NCI-H510A (cell line): Measurements from ENCODE around the gene ANKS1B.

Source experiments
- DNase-seq: peaks from one replicate; lab custom pipeline; 2025; lab: John Stamatoyannopoulos, UW

The ANKS1B gene

GRCh38 chr12:99573980-99574379, 410.8 kb downstream of the ANKS1B start:
- no peak for DNase-seq

DNA sequence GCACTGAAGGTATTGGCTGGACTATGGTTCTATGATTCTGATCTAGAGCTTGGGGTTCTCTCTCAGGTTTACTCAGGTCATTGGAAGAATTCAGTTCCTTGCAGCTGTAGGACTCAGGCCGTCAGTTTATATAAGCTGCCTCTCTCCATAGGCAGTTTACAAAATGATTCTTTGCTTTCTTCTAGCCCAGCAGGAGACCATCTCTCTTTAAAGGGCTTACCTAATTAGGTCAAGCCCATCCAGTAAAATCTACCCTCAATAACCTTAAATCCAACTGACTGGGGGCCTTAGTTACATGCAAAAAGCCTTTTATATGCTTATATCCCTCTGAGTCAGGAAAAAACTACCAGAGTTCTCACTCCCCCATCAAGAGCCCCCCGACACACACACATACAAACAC, 417.7 kb downstream of the ANKS1B start:
- DNase-seq, result no peak

DNA sequence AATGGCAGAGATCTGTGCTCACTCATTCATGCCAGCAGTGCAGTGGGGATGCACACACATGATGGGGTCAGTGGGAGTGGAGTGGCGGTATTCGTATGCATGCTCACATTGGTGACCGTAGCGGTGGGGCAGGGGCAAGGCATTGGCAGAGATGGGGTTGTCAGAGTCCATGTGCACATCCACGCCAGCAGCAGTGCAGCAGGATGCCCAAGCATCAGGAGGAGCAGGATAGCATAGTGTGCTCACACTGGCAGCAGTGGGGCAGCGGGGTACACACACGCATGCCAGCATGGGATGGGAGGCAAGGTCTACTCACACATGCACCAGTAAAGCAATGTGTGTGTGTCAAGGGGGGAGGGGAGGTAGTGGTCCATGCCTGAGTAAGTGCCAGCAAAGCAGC, 426.6 kb downstream of the ANKS1B start:
- DNase-seq, result no peak

GRCh38 chr12:99553461-99553860, 431.3 kb downstream of the ANKS1B start:
- no peak for DNase-seq

DNA sequence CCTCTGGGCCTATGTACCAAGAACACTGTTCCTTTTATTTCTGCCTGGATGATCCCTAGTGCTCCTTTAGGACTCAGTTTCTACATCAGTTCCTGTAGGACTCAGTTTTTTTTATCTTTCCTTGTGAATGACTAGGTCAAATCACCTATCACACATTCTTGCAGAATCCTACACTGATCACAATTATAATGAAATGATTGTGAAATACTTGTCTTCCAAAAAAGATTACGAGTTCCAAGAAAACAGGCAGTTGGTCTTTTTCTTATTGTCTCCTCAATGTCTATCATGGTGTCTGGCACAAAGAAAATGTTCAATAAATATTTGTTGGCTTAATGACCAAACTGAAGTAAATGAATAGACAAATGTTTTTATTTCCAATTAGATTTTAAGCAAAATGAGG, 432.7 kb downstream of the ANKS1B start:
- no peak for DNase-seq

GRCh38 chr12:99549651-99550050, 435.1 kb downstream of the ANKS1B start:
- no peak for DNase-seq

DNA sequence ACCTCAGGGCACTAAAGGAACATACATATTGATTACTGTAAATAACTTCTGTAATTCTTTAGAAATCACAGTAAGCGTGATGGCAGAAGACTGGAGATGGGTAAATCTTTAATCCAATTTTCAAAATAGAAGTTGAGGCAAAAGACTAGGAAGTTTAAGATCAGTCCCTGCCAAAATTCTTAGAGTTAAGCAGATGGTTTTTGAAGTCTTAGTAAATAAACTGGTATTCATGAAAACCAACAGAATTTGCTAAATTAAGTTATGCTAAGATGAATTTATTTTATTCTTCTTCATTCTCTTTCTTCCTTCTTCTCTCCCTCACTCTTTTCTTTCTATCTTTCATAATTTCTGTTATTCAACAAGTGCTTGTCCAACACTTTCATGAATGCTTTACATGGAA, 435.5 kb downstream of the ANKS1B start:
- no peak for DNase-seq

- DNase-seq, result no peak
Measured at GRCh38 chr12:99544457-99544856, 440.3 kb downstream of the ANKS1B start.

GRCh38 chr12:99529966-99530365, 454.8 kb downstream of the ANKS1B start:
- DNase-seq, result no peak

GRCh38 chr12:99528478-99528877, 456.3 kb downstream of the ANKS1B start:
- no peak for DNase-seq

GRCh38 chr12:99523853-99524252, 460.9 kb downstream of the ANKS1B start:
- DNase-seq, result no peak

- no peak for DNase-seq
Measured at GRCh38 chr12:99522456-99522855, 462.3 kb downstream of the ANKS1B start.

GRCh38 chr12:99521664-99522063, 463.1 kb downstream of the ANKS1B start:
- DNase-seq, result no peak

- DNase-seq, result no peak
Measured at GRCh38 chr12:99513066-99513465, 471.7 kb downstream of the ANKS1B start.

DNA sequence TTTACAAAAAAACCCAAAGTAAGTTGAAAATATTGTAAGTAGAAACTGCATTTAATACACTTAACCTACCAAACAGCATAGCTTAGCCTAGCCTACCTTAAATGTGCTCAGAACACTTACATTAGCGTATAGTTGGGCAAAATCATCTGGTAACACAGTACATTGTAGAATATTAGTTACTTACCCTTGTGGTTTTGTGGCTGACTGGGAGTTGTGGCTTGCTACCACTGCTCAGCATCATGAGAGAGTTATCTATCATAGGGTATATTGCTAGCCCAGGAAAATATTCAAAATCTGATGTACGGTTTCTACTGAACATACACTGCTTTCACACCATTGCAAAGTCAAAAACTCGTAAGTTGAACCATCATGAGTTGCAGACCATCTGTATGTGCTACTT, 478.9 kb downstream of the ANKS1B start:
- no peak for DNase-seq

- DNase-seq, result no peak
Measured at GRCh38 chr12:99498756-99499155, 486.0 kb downstream of the ANKS1B start.

DNA sequence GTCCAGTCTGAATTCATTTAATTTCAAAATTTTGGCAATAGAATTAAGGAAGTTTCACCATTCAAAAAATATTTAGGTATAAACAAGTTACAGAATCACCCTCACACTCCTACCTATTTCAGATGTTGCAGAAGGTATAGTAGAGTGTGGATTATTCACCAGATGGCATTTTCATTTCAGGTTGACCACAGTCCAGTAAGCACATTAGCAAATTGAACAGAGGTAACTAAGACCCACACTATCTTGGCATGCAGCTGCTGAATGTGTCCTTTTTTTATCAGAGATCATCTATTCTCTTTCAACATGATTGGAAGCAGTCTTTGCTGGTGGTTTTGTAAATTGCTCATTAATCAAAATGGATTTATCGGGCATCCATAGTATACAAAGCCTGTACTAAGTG, 488.9 kb downstream of the ANKS1B start:
- no peak for DNase-seq

DNA sequence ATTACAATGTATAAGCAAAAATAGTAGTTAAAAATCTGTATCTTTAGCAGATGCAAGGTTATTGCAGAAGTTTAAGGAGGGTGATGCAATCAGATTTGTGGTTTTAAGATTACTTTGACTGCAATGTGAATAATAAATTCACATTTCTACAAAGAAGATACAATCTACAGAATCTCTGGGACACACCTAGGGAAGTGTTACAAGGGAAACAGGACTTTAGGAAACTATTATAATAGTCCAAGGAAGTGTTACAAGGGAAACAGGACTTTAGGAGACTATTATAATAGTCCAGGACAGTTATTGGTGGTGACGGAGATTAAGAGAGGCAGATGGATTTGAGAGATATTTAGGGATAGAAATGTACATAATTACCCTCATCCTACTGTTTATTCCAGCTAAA, 491.5 kb downstream of the ANKS1B start:
- no peak for DNase-seq

DNA sequence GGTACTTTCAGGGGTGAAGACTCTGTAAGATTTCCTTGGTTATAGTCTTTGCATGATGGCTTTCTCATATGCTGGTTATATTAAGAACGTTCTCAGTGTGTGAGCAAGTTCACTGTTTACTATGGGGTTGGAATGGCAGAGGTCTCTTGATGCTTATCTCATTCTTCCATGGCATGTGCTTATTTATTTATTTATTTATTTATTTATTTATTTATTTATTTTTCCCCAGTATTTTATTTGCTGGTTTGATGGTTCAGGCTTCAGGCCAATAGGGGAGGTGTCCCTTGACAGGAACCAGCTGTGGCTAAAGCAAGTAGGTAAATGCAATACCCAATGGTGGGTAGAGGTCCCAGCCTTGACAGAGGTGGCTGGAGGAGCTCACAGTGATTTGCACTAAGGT, 498.5 kb downstream of the ANKS1B start:
- no peak for DNase-seq

- DNase-seq, result no peak
Measured at GRCh38 chr12:99479149-99479548, 505.6 kb downstream of the ANKS1B start.

DNA sequence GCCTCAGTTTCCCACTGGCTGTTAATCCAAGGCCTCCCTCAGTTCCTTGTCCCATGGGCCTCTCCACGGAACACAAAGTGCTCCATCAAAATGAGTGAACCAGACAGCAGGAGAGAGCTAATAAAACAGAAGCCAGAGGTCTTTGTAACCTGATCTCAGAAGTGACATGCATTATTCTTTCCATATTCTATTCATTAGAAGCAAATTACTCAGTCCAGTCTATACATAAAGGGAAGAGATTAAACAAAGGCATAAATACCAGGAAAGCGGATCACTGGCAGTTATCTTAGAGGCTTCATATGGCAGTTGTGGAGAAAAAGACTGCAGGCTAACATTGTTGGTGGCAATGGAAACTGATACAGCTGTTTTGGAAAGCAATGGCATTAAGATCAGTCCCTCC, 507.8 kb downstream of the ANKS1B start:
- no peak for DNase-seq

GRCh38 chr12:99455350-99456035, 529.2 kb downstream of the ANKS1B start:
- DNase-seq, result no peak

DNA sequence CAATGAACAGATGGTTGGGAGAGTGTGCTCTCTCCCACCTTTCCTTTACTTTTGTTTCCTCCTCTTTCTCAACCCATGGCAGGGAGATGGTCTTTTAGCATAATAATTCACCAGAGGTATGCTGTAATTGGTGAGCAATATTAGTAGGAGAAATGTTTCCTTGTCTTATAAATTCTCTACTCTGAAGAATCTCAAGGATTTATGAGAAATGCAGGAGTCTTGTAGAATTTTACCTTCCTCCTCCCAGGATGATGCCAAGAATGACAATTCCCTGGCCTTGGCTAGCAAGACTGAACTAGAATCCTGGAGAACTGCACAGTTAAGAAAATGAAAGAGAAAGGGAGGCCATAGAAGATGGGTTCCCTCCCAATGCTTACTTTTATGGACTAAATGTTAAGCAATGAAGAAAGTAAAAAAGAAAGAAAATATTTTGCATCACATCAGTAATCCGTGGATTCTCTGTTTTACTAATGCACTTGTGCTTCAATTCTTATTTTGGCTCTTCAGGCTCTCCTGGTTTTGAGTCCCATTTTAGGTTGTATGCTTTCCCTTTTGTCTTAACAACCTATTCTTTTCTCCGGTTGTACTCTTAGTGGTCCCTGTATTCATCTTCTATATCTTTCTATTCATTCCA, 530.1 kb downstream of the ANKS1B start:
- no peak for DNase-seq
